Stimulated activated CD8-positive, alpha-beta memory T cell treated with anti-CD3 and anti-CD28 coated beads, Interleukin-12 subunit alpha, Interleukin-12 subunit beta, amount 100 ng/mL, for 4 hours (primary cell): ENCODE data around the gene MED7.
A peak's percentile ranks its signal among the peaks of the same experiment; 100 is the strongest.

Experiments used
- DNase-seq: peaks from one replicate; pipeline ENCODE4 v3.0.0-alpha.2; 2020; ENCODE audit warnings: low read depth

Gene MED7

DNA sequence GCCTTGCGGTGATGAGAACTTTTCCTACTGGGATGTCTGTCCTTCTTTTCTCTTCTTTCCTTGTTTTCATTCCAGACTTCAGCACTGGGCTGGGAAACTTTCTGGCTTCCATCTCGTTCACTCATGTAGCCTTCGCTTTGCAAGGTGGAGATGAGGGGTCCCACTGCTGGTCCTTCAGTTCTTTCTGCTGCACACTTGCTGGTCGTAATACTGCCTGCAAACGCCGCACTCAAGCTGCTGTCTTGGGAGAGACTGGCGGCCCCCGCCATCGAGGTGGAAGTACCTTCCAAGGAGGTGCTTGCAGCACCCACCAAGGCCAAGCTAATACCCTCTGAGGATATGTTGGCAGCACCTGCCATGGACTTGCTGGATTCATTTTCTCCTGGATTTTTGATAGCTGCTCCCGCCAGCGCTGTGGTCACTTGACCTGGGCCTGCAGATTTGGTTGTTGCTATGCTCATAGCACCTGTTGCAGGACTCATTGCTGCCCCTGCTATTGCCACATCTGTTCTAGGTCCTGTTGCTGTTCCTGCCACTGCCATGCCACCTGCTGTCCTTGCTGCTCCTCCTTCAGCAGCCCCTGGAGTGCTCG, 20.4 kb upstream of the MED7 start:
- no peak for DNase-seq

DNA sequence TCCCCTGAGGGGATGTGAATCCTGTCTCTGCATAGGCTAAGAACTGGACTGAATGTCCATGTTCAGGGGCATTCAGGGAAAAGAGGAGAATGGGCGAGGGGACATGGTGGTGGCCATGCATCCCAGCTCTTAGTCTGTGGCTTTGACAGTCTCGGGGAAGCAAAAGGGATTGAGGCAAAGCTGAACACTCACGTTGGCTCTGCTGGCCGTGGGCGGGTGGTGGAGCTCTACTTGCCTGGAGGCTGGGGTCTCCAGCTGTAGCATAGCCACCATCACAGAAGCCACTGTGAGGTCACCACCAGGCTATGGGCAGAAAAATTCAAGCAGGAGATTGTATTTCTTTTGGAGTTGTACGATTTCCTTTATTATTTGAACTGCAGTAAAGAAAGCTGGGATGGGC, 19.3 kb upstream of the MED7 start:
- DNase-seq: no peak

DNA sequence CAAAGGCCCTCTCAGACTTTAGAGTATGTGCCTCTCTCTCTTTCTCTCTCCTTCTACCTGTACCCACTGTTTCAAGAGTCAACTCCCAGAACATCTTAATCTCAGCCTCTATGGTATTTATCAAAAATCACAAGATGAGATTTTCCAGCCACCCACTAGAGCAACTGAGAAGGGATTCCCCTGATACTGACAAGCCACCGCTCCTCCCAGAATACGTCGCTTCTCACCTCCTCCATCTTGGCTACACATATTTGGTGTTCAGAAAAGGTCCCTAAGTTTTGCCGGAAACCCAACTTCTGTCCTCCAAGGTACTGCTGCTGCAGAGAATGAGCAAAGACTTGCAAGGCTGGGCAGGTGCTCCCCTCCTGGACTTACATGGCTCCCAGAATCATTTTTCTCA, 17.3 kb upstream of the MED7 start:
- DNase-seq: no peak

DNA sequence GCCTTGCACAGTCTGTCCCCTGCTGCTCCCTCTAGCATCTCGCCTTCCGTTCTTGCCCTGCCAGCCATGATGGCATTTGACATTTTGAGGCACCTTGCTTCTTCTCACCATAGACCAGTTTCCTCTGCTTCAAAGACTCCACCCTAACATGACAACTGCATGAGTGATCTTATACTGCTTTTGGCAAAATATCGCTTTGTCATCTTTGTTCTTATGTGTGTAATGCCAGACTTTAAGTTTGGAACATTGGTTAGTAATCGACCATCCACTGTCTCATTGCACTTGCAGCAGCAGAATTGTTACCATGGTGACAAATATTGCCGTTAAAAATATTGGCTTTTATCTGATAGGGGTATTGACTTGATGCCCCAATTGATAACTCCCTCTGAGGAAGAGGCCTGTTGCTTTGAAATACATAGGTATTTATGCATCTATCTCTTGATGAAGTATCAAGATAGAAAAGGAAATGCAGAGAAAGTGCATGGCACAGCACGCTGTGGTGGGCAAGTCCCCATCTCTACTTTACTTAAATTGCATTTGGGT, 16.6 kb upstream of the MED7 start:
- no peak for DNase-seq

GRCh38 chr5:157157293-157157891, 14.7 kb upstream of the MED7 start:
- DNase-seq: no peak

- no peak for DNase-seq
Observed at GRCh38 chr5:157155297-157155696, 12.6 kb upstream of the MED7 start.

DNA sequence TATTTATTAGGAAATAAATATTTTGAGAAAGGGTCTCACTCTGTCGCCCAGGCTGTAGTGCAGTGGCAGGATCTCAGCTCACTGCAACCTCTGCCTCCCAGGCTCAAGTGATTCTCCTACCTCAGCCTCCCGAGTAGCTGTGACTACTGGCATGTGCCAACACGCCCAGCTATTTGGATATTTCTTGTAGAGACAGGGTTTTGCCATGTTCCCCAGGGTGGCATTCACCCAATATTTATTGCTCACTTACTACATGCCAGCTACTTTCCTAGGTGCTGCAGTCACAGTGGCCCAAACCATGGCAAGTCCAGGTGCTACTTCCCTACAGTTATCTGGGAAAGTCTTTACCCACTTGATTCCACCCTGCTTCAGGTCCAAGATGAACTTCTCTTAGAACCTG, 8.3 kb upstream of the MED7 start:
- DNase-seq: no peak

GRCh38 chr5:157148734-157149615, 6.3 kb upstream of the MED7 start:
- peak; percentile 52 for DNase-seq

DNA sequence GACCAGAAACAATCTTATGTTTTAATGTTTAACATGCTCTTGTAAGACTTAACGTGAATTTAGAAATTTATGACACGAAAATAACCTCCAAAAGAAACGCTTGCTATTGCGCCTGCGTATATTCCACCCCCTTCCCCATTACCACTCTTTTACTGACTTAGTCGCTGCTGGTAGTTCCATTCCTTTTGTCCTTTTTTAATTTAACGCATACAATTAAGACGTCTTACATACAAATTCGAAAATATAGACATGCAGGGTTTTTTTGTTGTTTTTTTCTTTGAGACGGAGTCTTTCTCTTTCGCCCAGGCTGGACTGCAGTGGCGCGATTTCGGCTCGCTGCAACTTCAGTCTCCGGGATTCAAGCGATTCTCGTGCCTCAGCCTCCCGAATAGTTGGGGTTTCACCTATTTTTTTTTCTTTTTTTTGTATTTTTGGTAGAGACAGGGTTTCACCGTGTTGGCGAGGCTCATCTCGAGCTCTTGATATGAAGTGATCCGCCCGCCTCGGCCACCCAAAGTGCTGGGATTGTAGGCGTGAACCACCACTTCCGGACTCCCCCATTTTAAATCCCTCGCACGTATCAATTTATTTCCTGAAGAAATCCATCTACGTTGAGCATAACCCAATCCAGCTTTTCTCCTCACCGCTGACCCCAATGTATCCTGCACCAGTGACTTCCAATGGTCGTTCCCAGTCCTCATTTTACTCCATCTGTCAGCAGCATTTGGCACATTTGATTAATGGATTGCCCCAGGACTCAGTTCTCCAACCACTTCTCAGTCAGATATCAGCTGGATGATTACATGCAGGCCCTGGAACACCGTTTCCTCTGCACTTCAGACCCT, 684 bp upstream of the MED7 start:
- DNase-seq: peak; percentile 19

GRCh38 chr5:157137691-157138090, 5.0 kb downstream of the MED7 start:
- DNase-seq: no peak

DNA sequence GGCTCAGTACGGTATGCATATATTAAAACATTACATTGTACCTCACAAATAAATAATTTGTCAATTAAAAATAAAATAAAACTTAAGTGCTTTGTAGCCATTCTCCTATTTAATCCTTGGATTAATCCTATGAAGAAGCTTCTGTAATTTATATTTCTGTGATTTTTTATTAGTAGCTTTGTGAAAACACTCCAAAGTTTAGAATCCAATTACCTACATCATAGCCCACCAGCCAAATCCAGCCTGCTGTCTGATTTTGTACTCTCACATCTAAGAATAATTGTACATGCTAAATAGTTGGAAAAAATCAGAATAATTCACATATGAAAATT, 10.4 kb downstream of the MED7 start:
- DNase-seq: no peak

- DNase-seq: no peak
Observed at GRCh38 chr5:157130925-157131324, 11.7 kb downstream of the MED7 start.

DNA sequence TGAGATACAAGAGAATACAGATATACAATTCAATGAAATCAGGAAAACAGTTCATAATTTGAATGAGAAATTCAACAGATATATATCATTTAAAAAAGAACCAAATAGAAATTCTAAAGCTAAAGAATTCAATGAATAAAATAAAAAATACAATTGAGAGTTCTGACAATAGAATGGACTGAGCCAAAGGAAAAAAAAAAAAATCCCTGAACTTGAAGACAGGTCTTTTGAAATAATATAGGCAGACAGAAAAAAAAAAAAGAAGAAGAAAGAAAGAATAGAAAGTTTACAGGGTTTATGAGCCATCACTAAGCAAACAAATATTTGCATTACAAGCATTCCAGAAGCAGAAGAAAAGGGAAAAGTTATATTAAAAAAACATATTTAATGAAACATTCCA, 21.0 kb downstream of the MED7 start:
- no peak for DNase-seq

GRCh38 chr5:157120102-157120501, 22.6 kb downstream of the MED7 start:
- no peak for DNase-seq

GRCh38 chr5:157116483-157116954, 26.1 kb downstream of the MED7 start:
- no peak for DNase-seq

- DNase-seq: no peak
Observed at GRCh38 chr5:157115502-157115901, 27.2 kb downstream of the MED7 start.

DNA sequence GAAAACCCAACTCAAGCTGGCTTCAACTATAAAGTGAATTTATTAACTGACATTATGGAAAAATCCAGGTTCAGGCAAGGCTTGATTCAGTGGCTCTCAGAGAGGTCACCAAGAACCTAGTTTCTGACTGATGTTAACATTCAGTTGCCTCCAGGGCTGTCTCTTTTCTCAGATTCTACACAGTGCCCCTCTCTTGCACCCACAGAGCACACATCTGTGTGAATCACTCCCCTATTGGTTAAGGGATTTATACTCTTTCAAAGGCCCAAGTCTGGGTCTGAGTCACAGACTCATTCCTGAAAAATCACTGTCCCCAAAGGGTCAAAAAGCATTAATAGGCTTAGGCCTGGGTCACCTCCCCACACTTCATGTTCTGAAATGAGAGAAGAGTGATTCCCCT, 27.7 kb downstream of the MED7 start:
- DNase-seq: no peak

- DNase-seq: no peak
Observed at GRCh38 chr5:157113002-157113401, 29.7 kb downstream of the MED7 start.

GRCh38 chr5:157109744-157110143, 32.9 kb downstream of the MED7 start:
- DNase-seq: no peak

GRCh38 chr5:157108976-157109375, 33.7 kb downstream of the MED7 start, which contains the start of gene HAVCR2:
HAVCR2 (minus strand) TSS chr5:157109044; CDS start chr5:157108983, 61 bp downstream.
- DNase-seq: peak; percentile 24

- no peak for DNase-seq
Observed at GRCh38 chr5:157107508-157107907, 35.2 kb downstream of the MED7 start.
